IMR-90 (cell line): ENCODE data around the gene RRP36. TPM values are rescaled to one million over a fixed set of nuclear protein-coding genes. Genes with fewer than 3 reads are reported as not detected.
A peak's percentile ranks its signal among the peaks of the same experiment; 100 is the strongest.

Source experiments
- ATAC-seq: fragments of 200-7000 bp; cut with Tn5 transposase; 2 replicates; pipeline ENCODE4 v1.9.1; 2020; ENCODE audit warnings: low read depth, mild to moderate bottlenecking, moderate library complexity
- BruUV-seq: library from RNA; stranded (reverse); fragments of 400-500 nt; replicated peaks from 2 replicates; lab custom pipeline; 2021; lab: Mats Ljungman, UMichigan
- CTCF ChIA-PET: fragments of 300-600 bp; formaldehyde crosslinking; extraction: SDS; loops from one replicate; lab custom pipeline; 2021; ENCODE audit warnings: antibody characterized with exemption; lab: Yijun Ruan, JAX
- POLR2A ChIA-PET: fragments of 300-600 bp; sonication (Branson Sonifier 250); formaldehyde crosslinking; loops from one replicate; lab custom pipeline; 2022; ENCODE audit warnings: antibody characterized with exemption; ENCODE audit not compliant: unreplicated experiment; lab: Charles Lee
- DNase-seq: peaks from one replicate; pipeline ENCODE4 v3.0.0; 2013
- H2AFZ ChIP-seq: replicated peaks from 2 replicates; pipeline ENCODE3; 2013; ENCODE audit warnings: low read length, mild to moderate bottlenecking; ENCODE audit not compliant: poor library complexity
- H2AK5ac ChIP-seq: 2 replicates; pipeline ENCODE4 v1.6.1; 2013; ENCODE audit warnings: low read depth, low read length, inconsistent platforms
- H2AK9ac ChIP-seq: replicated peaks from 2 replicates; pipeline ENCODE3; 2013; ENCODE audit warnings: mild to moderate bottlenecking, low read depth, low read length, moderate library complexity; ENCODE audit not compliant: poor library complexity
- H2BK120ac ChIP-seq: 2 replicates; pipeline ENCODE4 v1.6.1; 2013; ENCODE audit warnings: low read depth, low read length, inconsistent platforms
- H2BK15ac ChIP-seq: 3 replicates; pipeline ENCODE4 v1.6.1; 2013; ENCODE audit warnings: low read depth, low read length, inconsistent platforms
- H2BK20ac ChIP-seq: 2 replicates; pipeline ENCODE4 v1.6.1; 2013; ENCODE audit warnings: low read depth, mild to moderate bottlenecking, inconsistent platforms, low read length, moderate library complexity
- H2BK5ac ChIP-seq: 2 replicates; pipeline ENCODE4 v1.6.1; 2013; ENCODE audit warnings: mild to moderate bottlenecking, low read depth, low read length, inconsistent platforms; ENCODE audit not compliant: poor library complexity, severe bottlenecking
- H3K14ac ChIP-seq: replicated peaks from 2 replicates; pipeline ENCODE4 v1.6.1; 2013; ENCODE audit warnings: low read depth, low read length, inconsistent platforms
- H3K18ac ChIP-seq: 2 replicates; pipeline ENCODE4 v1.6.1; 2013; ENCODE audit warnings: low read depth, low read length, control low read depth
- H3K23ac ChIP-seq: 2 replicates; pipeline ENCODE4 v1.6.1; 2013; ENCODE audit warnings: low read depth, low read length, inconsistent platforms
- H3K27ac ChIP-seq: 2 replicates; pipeline ENCODE4 v1.5.1; 2013; ENCODE audit warnings: mild to moderate bottlenecking, control low read depth, low read length; ENCODE audit not compliant: insufficient read depth
- H3K27me3 ChIP-seq: 2 replicates; pipeline ENCODE4 v1.6.1; 2013; ENCODE audit warnings: low read length; ENCODE audit not compliant: control insufficient read depth, insufficient read depth
- H3K36me3 ChIP-seq: 2 replicates; pipeline ENCODE4 v1.6.1; 2013; ENCODE audit warnings: low read length, mixed read lengths; ENCODE audit not compliant: control insufficient read depth, insufficient read depth
- H3K4ac ChIP-seq: 2 replicates; pipeline ENCODE4 v1.6.1; 2013; ENCODE audit warnings: low read depth, low read length, inconsistent platforms
- H3K4me1 ChIP-seq: 2 replicates; pipeline ENCODE4 v1.6.1; 2013; ENCODE audit warnings: low read length, mixed read lengths; ENCODE audit not compliant: control insufficient read depth, insufficient read depth
- H3K4me2 ChIP-seq: 2 replicates; pipeline ENCODE4 v1.6.1; 2013; ENCODE audit warnings: low read depth, mild to moderate bottlenecking, control low read depth, low read length, moderate library complexity
- H3K4me3 ChIP-seq: 2 replicates; pipeline ENCODE4 v1.5.1; 2013; ENCODE audit warnings: low read depth, mild to moderate bottlenecking, control low read depth, low read length, moderate library complexity; ENCODE audit not compliant: insufficient read depth
- H3K56ac ChIP-seq: 2 replicates; pipeline ENCODE4 v1.6.1; 2013; ENCODE audit warnings: low read length, inconsistent platforms; ENCODE audit not compliant: insufficient read depth; ENCODE audit errors: extremely low read depth
- H3K79me1 ChIP-seq, 2 experiments: 2 replicates each; pipeline ENCODE4 v1.6.1; 2013; ENCODE audit warnings: low read length in 2 of 2, inconsistent platforms in 1 of 2, low read depth in 1 of 2
- H3K9ac ChIP-seq: 2 replicates; pipeline ENCODE4 v1.6.1; 2013; ENCODE audit warnings: low read depth, low read length, control low read depth
- H3K9me1 ChIP-seq: 2 replicates; pipeline ENCODE4 v1.6.1; 2013; ENCODE audit warnings: low read length, inconsistent platforms; ENCODE audit not compliant: insufficient read depth
- H3K9me3 ChIP-seq: 2 replicates; pipeline ENCODE4 v1.6.1; 2013; ENCODE audit warnings: low read length; ENCODE audit not compliant: control insufficient read depth, insufficient read depth
- H4K20me1 ChIP-seq: 2 replicates; pipeline ENCODE4 v1.6.1; 2013; ENCODE audit warnings: low read length, inconsistent platforms; ENCODE audit not compliant: insufficient read depth
- H4K5ac ChIP-seq: 2 replicates; pipeline ENCODE4 v1.6.1; 2013; ENCODE audit warnings: mild to moderate bottlenecking, low read depth, low read length, control low read depth
- H4K8ac ChIP-seq, 2 experiments: 2 replicates each; pipeline ENCODE4 v1.6.1; 2013; ENCODE audit warnings: low read depth in 2 of 2, low read length in 2 of 2, control low read depth in 1 of 2, inconsistent platforms in 1 of 2
- H4K91ac ChIP-seq: 2 replicates; pipeline ENCODE4 v1.6.1; 2013; ENCODE audit warnings: low read depth, low read length, inconsistent platforms; ENCODE audit not compliant: insufficient read depth
- BHLHE40 ChIP-seq: fragments of 150-350 bp; IDR thresholded peaks from 2 replicates; pipeline ENCODE4 v1.6.1; 2016; ENCODE audit warnings: mild to moderate bottlenecking, low read depth, low read length
- CHD1 ChIP-seq: IDR thresholded peaks from 2 replicates; pipeline ENCODE4 v1.6.1; 2012; ENCODE audit warnings: low read depth, low read length, improper control_type of control experiment
- ELK1 ChIP-seq: fragments of 150-350 bp; IDR thresholded peaks from 2 replicates; pipeline ENCODE4 v1.6.1; 2016; ENCODE audit warnings: low read depth, mild to moderate bottlenecking, low read length, moderate library complexity, borderline replicate concordance
- FOS ChIP-seq: fragments of 150-350 bp; IDR thresholded peaks from 2 replicates; pipeline ENCODE4 v1.6.1; 2016; ENCODE audit warnings: low read depth, low read length
- MAZ ChIP-seq: IDR thresholded peaks from 2 replicates; pipeline ENCODE4 v1.6.1; 2012; ENCODE audit warnings: low read depth, mild to moderate bottlenecking, low read length, improper control_type of control experiment, moderate library complexity, borderline replicate concordance
- MXI1 ChIP-seq: IDR thresholded peaks from 2 replicates; pipeline ENCODE4 v1.6.1; 2012; ENCODE audit warnings: low read depth, mild to moderate bottlenecking, low read length, moderate library complexity, borderline replicate concordance
- POLR2A ChIP-seq: IDR thresholded peaks from 2 replicates; pipeline ENCODE4 v1.6.1; 2012; ENCODE audit warnings: mild to moderate bottlenecking, low read depth, low read length
- SMC3 ChIP-seq: fragments of 150-350 bp; IDR thresholded peaks from 2 replicates; pipeline ENCODE4 v1.6.1; 2016; ENCODE audit warnings: low read depth, mild to moderate bottlenecking, antibody characterized with exemption, low read length, moderate library complexity
- USF2 ChIP-seq: fragments of 150-350 bp; IDR thresholded peaks from 2 replicates; pipeline ENCODE4 v1.6.1; 2017; ENCODE audit warnings: mild to moderate bottlenecking, antibody characterized with exemption, low read length, low read depth
- WGBS, 2 experiments: methylation state at CpG; one replicate each; pipeline versions ENCODE4 v1.1.5 to v1.1.7; 2013; ENCODE audit warnings: missing lambda C conversion rate in 2 of 2; ENCODE audit not compliant: insufficient read length in 1 of 2; ENCODE audit errors: extremely low coverage in 2 of 2; 5-methylcytosine and 5-hydroxymethylcytosine counted together
- dilution Hi-C: fragments of 300-500 bp; cut with HindIII; formaldehyde crosslinking; loops from one replicate; pipeline ENCODE4 v1.14.3; 2018; ENCODE audit warnings: low sequenced_read_pairs; ENCODE audit not compliant: unreplicated experiment
- in situ Hi-C: fragments of 300-500 bp; cut with MboI; formaldehyde crosslinking; loops from 3 replicates; pipeline ENCODE4 v1.14.3; 2019; ENCODE audit warnings: low sequenced_read_pairs, inconsistent platforms, mixed read lengths
- intact Hi-C: fragments of 100-400 bp; cut with micrococcal nuclease; formaldehyde crosslinking; loops from 2 replicates; pipeline ENCODE4 v1.10.0; 2022
- polyA plus RNA-seq, 3 experiments: library from polyadenylated mRNA; depleted of rRNA; stranded (reverse); fragments of >200 nt; gene quantifications; 2 replicates each; pipeline ENCODE4 v1.2.3, GENCODE V29; 2012; ENCODE audit warnings: low replicate concordance in 1 of 3
- total RNA-seq: library from RNA; depleted of rRNA; stranded (reverse); fragments of >200 nt; gene quantifications from 2 replicates; pipeline ENCODE4 v1.2.3, GENCODE V29; 2012

The RRP36 gene
- total and polyA plus RNA-seq, 2 of the 4 experiments (the other 2 are of a cell fraction) = 54.3 to 106 TPM

GRCh38 chr6:43059168-43060033, 38.0 kb downstream of the RRP36 start, which contains the start of the genes KLC4 and MRPL2:
KLC4 (plus strand) TSS chr6:43059631; CDS start chr6:43061336, 1,705 bp downstream.
MRPL2 (minus strand) TSS chr6:43059434; CDS start chr6:43059381, 53 bp downstream.
- in situ Hi-C loops = no loop called here
- DNase-seq (peak; percentile 98), ATAC-seq (peak; percentile 99)
- Histone ChIP-seq H3K14ac (peak within 1 kb of the TSS; percentile 100), H2BK5ac (peak within 1 kb of the TSS; percentile 95), H3K56ac (peak within 1 kb of the TSS; percentile 93), H4K91ac (peak within 1 kb of the TSS; percentile 91), H3K9me3 (no peaks in the 10 kb centered on the region), H4K8ac (peak within 1 kb of the TSS; percentile 69 to 97), H3K27me3 (no peaks in the 10 kb centered on the region), H3K4me2 (peak within 1 kb of the TSS; percentile 93), H3K18ac (peak within 1 kb of the TSS; percentile 78), H2AK5ac (peak within 1 kb of the TSS; percentile 92), H2AK9ac (peak within 1 kb of the TSS; percentile 94), H3K4ac (peak within 1 kb of the TSS; percentile 96), H3K9ac (peak within 1 kb of the TSS; percentile 91), H2AFZ (peak within 1 kb of the TSS; percentile 92), H4K20me1 (no peaks in the 10 kb centered on the region), H3K4me1 (peaks cover 9% of the 10 kb centered on the region; the same call in 1 of the 2 replicates), H2BK15ac (peak within 1 kb of the TSS; percentile 97; the same call in 2 of the 3 replicates), H3K79me1 (peaks cover 17 to 37% of the 10 kb centered on the region in 2 experiments), H3K27ac (peak within 1 kb of the TSS; percentile 93), H3K23ac (peak within 1 kb of the TSS; percentile 98), H3K4me3 (peak within 1 kb of the TSS; percentile 76), H3K36me3 (peaks cover 16% of the 10 kb centered on the region), H3K9me1 (peaks cover 4% of the 10 kb centered on the region; the same call in 1 of the 2 replicates), H2BK20ac (peak within 1 kb of the TSS; percentile 90), H2BK120ac (peak within 1 kb of the TSS; percentile 97), H4K5ac (peak within 1 kb of the TSS; percentile 84)
- CTCF ChIA-PET = interaction anchor here (1.4 kb wide), 1 partner anchor 85 kb away, joined by 6 read pairs; no protein-coding TSS in a partner anchor
- peak; percentile 66 for TF ChIP-seq POLR2A
- TF ChIP-seq SMC3 = no peak
- TF ChIP-seq USF2 = peak; percentile 54; the same call in 1 of the 2 replicates
- TF ChIP-seq BHLHE40 = peak; percentile 52; the same call in 1 of the 2 replicates
- peak; percentile 80; the same call in 1 of the 2 replicates for TF ChIP-seq MXI1
- 0 out of 2 replicates have a peak, but pooled peaks have one; percentile 30 for TF ChIP-seq CHD1
- TF ChIP-seq ELK1 = no peak
- peak; percentile 14; the same call in 1 of the 2 replicates for TF ChIP-seq MAZ
- TF ChIP-seq FOS = peak; percentile 9; the same call in 1 of the 2 replicates
- 0% methylated on average over 41 of the region's 64 CpGs; no CpG with 5 or more reads in 1 of the 2 experiments for WGBS, 2 experiments
- intact Hi-C loops = loop anchor here (2.0 kb wide), 1 partner anchor 15 kb away; no protein-coding TSS in a partner anchor
- dilution Hi-C loops = no loop called here
- no TSS peak for BruUV-seq
- POLR2A ChIA-PET = interaction anchor here (0.6 to 0.9 kb wide), 4 partner anchors 11 to 111 kb away, joined by 3 to 5 read pairs (median 3); partner anchors contain the start of gene RRP36
